ENCODE results near the gene NHERF2. TPM values are rescaled to one million over a fixed set of nuclear protein-coding genes. Genes with fewer than 3 reads are reported as not detected.

Gene NHERF2
- total and polyA plus RNA-seq, 9 of the 15 experiments (the other 6 are each of a cell fraction or from before 2014, with no cell fraction given): 0.15 to 42.0 (median 12.5) TPM

- peak; percentile 86; the same call in 1 of the 2 replicates for TF ChIP-seq ARID4B (CRISPR knock-in tag; IDR thresholded peaks at IDR 0.05)
- TF ChIP-seq MYNN (IDR thresholded peaks at IDR 0.05): 0 out of 2 replicates have a peak, but pooled peaks have one; percentile 14
- no peak for TF ChIP-seq MYNN (CRISPR knock-in tag; IDR thresholded peaks at IDR 0.05)
- no peak for TF ChIP-seq SAFB2 (IDR thresholded peaks at IDR 0.05; ENCODE audit: borderline replicate concordance, low read depth, low read length, severe bottlenecking)
- TF ChIP-seq SP2 (IDR thresholded peaks at IDR 0.05; ENCODE audit: extremely low read depth, low read depth, low read length, poor library complexity, severe bottlenecking): no peak
- no peak for TF ChIP-seq NR2C2 (CRISPR knock-in tag; IDR thresholded peaks at IDR 0.05)
- no peak for TF ChIP-seq NR2C2 (tag; IDR thresholded peaks at IDR 0.05)
- no peak for TF ChIP-seq POLR2AphosphoS2 (IDR thresholded peaks at IDR 0.05; ENCODE audit: low read length)
- peak; percentile 71; the same call in 1 of the 2 replicates for TF ChIP-seq ZBTB7A (IDR thresholded peaks at IDR 0.05; ENCODE audit: borderline replicate concordance, control insufficient read depth, low read depth, low read length)
- TF ChIP-seq TFAP4 (CRISPR knock-in tag; IDR thresholded peaks at IDR 0.05; ENCODE audit: borderline replicate concordance): peak; percentile 88
- peak; percentile 32 for TF ChIP-seq SAP30 (IDR thresholded peaks at IDR 0.05; ENCODE audit: borderline replicate concordance, insufficient read depth, low read depth, low read length, poor library complexity, severe bottlenecking)
- peak in 1 of 2 experiments; percentile 14 for TF ChIP-seq E2F6 (IDR thresholded peaks at IDR 0.05; ENCODE audit: borderline replicate concordance in 1 of 2, extremely low read depth in 1 of 2, insufficient read depth in 1 of 2, insufficient read length in 1 of 2, low read depth in 1 of 2, low read length in 1 of 2, poor library complexity in 1 of 2, severe bottlenecking in 1 of 2)
- TF ChIP-seq NRF1 (conservative IDR thresholded peaks at IDR 0.05 in 1 of 2, IDR thresholded peaks at IDR 0.05 in 1 of 2): peak; percentile 72 to 77
- TF ChIP-seq RBM15 (IDR thresholded peaks at IDR 0.05; ENCODE audit: insufficient read depth, low read length): no peak
- peak; percentile 43 for TF ChIP-seq RBBP5 (IDR thresholded peaks at IDR 0.05; ENCODE audit: borderline replicate concordance, insufficient read depth, low read length, poor library complexity, severe bottlenecking)
- peak; percentile 56 for TF ChIP-seq CCNT2 (IDR thresholded peaks at IDR 0.05; ENCODE audit: borderline replicate concordance, extremely low read depth, insufficient read length, low read depth, low read length)
- peak; percentile 39; the same call in 1 of the 2 replicates for TF ChIP-seq POLR2AphosphoS5 (IDR thresholded peaks at IDR 0.05; ENCODE audit: control insufficient read depth, insufficient read depth, low read depth, low read length)
Observed at GRCh38 chr16:2023092-2024031, 3.3 kb upstream of the NHERF2 start (continued).

Data from K562 (cell line).